Measurements from ENCODE around the gene PRSS36.

GRCh38 chr16:31187808-31188189 is 37.9 kb upstream of the PRSS36 start:
- TF ChIP-seq CTCF (IDR thresholded peaks at IDR 0.05) (no peak), EP300 (IDR thresholded peaks at IDR 0.05) (no peak), POLR2A (IDR thresholded peaks at IDR 0.05) (no peak)
